Stimulated activated CD4-positive, alpha-beta T cell treated with anti-CD3 and anti-CD28 coated beads, Interleukin-2, amount 100 ng/mL, for 48 hours (primary cell): ENCODE data around the gene SEPHS2.
"Not testable (repeated sequence)": the region's sequence is repeated elsewhere in the genome, so short reads cannot be mapped to it uniquely, and the experiment has no call there.

Experiments used
- DNase-seq, 2 donors: peaks; one replicate each; pipeline ENCODE4 v3.0.0-alpha.2; 2020

The SEPHS2 gene

DNA sequence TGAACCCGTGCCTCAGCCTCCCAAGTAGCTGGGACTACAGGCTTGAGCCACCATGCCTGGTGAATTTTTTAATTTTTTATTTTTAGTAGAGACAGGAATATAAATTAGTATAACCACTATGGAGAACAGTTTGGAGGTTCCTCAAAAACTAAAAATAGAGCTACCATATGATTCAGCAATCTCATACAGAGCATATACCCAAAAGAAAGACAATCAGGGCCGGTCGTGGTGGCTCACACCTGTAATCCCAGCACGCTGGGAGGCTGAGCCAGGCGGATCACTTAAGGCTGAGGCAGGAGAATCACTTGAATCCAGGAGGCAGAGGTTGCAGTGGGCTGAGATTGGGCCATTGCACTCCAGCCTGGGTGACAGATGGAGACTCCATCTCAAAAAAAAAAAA lies 15.8 kb upstream of the SEPHS2 start:
- DNase-seq, result not testable (repeated sequence)

DNA sequence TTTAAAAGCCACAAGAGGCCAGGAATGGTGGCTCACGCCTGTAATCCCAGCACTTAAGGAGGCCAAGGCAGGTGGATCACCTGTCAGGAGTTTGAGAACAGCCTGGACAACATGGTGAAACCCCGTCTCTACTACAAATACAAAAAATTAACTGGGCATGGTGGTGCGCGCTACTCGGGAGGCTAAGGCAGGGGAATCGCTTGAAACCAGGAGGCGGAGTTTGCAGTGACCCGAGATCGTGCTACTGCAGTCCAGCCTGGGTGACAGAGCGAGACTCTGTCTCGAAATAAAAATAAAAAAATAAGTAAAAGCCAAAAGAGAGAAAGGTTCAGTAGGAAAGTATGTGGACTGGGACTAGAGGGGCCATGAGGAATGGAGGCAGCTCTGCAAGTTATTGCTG lies 13.8 kb upstream of the SEPHS2 start:
- DNase-seq, result no peak

GRCh38 chr16:30458561-30459394 lies 13.1 kb upstream of the SEPHS2 start:
- peak; percentile 76 to 77 for DNase-seq

DNA sequence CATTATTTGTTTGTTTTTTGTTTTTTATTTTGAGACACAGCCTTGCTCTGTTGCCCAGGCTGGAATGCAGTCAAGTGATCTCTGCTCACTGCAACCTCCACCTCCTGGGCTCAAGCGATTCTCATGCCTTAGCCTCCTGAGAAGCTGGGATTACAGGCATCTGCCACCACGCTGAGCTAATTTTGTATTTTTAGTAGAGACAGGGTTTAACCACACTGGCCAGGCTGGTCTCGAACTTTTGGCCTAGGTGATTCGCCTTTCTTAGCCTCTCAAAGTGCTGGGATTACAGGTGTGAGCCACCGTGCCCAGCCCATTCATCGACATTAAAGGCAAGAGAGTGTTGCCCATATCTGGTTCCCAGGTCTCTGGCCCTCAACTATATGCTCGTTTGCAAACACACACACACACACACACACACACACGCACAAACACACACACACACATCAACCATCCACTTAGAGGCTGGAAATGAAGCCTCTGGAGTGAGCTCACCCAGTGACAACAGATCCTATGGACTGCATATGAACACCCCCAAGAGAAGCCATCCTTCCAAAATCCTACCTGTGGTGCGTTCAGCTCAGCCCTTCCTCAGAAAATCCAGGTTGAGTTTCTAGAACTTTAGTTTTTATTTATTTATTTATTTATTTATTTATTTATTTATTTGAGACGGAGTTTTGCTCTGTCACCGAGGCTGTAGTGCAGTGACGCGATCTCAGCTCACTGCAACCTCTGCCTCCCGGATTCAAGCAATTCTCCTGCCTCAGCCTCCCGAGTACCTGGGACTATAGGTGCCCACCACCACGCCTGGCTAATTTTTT lies 12.3 kb upstream of the SEPHS2 start:
- DNase-seq, result no peak

DNA sequence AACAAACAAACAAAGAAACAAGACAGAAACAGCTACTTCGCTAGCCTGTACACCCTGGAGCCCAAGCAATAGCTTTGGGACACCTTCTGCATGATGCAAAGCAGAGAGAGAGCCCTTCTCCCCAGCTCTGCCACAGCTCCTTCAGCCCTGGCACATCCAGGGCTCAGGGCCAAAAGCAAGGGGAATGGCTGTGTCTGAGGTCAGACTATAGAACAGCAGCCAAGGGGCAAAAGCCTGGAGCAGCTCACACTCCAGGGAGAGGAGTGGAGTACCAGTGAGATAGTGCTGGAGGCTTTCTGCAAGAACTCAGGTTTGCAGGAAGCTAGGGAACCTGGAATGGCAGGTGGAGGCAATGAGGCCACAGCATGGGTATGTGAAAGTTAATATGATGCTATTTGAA lies 11.6 kb upstream of the SEPHS2 start:
- DNase-seq, result no peak

- no peak for DNase-seq
Observed at GRCh38 chr16:30456302-30456701, 10.6 kb upstream of the SEPHS2 start.

- not testable (repeated sequence) for DNase-seq
Observed at GRCh38 chr16:30452709-30453580, 7.3 kb upstream of the SEPHS2 start.

- no peak for DNase-seq
Observed at GRCh38 chr16:30449116-30449435, 3.4 kb upstream of the SEPHS2 start.

DNA sequence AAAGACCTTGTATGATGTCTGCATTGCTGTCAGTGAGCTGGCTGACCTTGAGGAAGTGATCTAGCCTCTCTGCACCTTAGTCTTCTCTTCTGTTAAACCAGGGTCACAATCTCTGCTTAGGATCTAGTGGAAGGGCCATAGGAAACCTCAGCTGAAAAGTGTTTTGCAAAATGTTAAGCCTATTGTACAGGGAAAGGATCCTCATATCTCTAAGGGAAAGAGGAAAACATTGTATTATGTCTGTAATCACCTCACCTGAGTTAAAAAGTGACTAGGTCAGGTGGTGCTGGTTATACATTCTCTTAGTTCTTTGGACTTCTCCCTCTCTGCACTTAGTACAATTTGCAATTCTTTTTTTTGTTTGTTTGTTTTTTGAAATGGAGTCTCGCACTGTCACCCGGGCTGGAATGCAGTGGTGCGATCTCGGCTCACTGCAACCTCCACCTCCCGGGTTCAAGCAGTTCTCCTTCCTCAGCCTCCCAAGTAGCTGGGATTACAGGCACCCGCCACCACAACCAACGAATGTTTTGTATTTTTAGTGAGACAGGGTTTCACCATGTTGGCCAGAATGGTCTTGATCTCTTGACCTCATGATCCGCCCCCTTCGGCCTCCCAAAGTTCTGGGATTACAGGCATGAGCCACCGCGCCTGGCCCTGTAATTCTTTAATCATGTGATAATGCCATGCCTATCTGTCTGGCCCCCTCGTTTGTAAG lies 2.0 kb upstream of the SEPHS2 start:
- DNase-seq, result no peak

DNA sequence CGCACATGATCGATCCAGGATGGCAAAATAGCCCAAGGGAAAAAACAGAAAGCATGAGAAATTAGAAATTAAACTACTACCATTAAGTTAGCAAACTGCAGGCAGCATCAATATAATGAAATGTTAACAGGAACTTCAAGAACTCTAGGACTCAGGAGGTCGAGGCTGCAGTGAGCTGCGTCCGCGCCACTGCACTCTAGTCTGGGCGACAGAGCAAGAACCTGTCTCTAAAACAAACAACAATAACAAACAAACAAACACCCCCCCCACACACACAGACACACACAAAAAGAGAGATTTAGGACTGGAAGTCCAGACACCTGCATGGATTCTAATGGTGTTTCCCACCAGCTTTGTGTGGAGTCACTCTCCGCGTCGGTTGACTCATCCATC lies 525 bp upstream of the SEPHS2 start:
- DNase-seq, result no peak

DNA sequence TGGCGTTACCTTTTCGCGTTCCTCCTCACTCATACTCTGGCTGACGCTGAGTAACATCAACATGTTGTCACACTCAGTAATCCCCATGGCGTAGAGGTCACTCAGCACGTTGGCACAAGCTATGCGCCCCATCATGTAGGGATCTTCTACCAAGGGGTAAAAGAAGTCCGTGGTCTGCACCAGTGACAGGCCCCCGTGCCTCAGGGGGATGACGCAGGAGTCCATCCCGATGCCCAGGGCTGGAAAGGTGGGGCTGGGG lies 596 bp downstream of the SEPHS2 start:
- DNase-seq, result no peak

GRCh38 chr16:30444231-30445148 lies 1.2 kb downstream of the SEPHS2 start:
- no peak for DNase-seq

DNA sequence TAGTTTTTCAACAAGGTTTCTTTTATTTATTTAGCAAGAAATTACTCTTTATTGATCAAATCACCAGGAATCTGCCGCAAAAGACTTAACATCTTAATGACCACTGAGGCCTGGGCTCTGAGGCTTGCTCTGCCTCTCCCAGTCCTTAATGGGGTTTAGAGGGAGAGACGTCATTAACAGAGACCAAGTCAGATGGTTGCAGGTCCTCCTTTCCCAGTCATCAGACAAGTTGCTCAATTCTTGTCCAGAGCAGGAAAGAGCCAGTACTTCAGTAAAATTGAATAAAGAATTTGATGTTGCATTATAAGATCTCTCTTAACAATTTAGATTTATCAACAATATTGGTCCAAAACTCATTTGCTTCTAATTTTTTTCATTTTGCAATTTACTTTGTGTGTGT lies 2.0 kb downstream of the SEPHS2 start:
- DNase-seq, result no peak

GRCh38 chr16:30439720-30440348 lies 5.8 kb downstream of the SEPHS2 start:
- no peak for DNase-seq

GRCh38 chr16:30438835-30439234 lies 6.8 kb downstream of the SEPHS2 start:
- no peak for DNase-seq

DNA sequence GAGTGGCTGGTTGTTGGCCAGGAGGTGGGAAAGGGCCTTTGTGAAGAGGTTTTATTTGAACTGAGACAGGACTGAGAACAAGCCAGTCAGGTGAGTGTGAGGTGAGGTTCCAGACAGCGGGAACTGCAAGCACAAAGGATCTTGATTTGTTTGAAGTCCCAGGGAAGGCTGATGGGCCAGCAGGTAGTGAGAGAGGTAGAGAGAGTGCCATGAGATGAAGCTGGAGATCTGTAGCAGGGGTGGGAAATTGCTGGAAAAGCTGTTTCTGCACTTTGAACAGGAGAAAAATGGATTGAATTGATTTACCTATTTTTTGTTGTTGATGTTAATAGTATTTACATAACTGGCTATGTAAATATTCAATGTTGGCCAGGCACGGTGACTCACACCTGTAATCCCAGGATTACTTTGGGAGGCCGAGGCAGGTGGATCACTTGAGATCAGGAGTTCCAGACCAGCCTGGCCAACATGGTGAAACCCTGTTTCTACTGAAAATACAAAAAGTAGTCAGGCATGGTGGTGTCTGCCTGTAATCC lies 8.1 kb downstream of the SEPHS2 start:
- DNase-seq, result no peak

DNA sequence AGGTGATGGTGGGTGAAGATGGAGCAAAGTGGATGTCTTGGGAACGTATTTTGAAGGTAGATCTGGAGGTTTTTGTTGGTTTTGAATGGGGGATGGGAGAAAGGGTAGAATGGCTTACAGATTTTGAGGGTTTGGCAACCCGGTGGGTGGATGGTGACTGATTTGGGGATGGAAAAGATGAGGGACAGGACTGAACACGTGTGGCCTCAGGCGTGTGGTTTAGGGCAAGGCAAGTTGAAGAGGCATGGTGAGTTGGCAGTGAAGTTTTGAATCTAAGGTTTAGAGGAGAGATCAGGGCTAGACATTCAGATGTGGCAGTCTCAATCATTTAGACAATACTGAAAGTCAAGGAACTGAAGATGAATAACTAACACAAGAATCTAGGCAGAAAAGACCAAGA lies 10.8 kb downstream of the SEPHS2 start:
- peak; percentile 61 to 65 for DNase-seq

DNA sequence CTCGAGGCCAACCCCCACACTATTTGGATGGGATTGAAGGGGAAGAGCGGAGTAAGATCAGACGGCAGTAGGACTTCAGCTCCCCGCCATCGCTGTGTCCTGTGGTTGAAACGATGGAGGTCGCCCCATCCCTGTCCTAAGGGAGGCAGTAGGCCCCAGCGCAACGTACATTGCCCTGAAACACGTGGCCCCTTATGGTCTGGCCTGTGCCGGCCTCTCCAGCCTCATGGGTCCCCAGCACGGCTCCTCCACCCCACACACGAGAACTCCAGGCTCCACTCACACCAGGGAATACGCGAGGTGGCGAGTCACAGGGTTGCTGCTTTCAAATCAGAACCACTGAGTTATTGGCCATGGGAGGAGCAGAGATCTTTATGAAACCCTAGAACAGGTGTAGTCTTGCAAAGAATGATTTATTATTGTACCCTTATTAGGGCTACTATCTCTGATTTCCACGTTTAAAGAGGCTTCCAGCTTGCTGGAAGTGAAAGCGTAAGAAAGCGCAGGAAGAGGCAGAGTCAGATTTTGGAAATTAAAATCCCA lies 15.2 kb downstream of the SEPHS2 start:
- DNase-seq, result no peak

DNA sequence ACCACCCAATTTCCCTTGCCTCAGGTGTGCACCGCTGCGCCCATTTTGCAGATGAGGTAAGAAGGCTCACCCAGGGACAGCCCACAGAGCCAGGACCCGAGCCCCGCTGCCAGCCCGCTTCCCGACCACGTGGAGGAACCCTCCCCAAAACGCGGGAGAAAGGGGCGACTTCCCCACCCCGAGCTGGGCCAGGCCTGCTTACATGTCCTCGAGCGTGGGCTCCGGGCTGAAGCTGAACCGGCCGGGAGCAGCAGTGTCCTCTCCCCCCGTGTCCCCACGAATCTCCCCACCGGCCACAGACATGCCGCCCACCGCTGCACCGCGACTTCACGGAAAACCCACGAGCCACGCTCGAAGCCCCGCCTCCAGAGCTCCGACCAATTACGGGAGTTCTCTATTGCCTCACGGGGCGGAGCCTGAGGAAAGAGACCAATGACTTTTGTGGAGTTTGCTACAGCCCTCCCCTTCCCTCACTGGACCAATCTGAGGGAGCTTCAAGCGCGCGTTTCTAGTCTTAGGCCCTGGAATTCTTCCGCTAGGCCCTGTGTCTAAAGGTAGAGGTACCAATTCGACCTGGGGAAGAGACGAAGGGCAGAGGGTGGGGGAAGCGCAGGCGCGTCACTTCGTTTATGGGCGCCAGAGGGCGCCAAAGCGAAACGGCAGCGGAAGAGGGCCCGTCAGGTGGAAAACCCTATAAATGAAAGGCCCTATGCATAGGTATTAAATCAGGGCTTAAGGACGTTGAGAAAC lies 15.8 kb downstream of the SEPHS2 start, which contains the start of gene DCTPP1:
TSS of gene DCTPP1 (minus strand) at position 353 of the 750 bp plus-strand sequence. CDS start at position 303, 50 bp downstream.
- DNase-seq, result peak; percentile 90 to 93

DNA sequence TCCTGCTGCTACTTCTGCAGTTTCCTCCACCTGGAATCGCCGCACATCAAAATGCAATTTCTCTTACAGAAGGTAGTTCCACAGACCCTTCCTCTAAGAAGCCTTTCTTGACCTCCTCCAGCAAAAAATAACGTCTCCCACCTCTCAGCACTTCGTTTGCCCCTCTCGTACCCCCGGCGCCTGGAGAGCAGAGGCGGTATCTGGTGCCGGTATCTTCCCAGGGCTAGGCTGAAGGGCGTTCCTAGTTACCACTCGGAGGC lies 16.3 kb downstream of the SEPHS2 start:
- DNase-seq, result no peak
